GM19239 (cell line): ENCODE measurements around the gene WNT3A.

Experiments
- DNase-seq: peaks from one replicate; pipeline ENCODE4 v3.0.0; 2011; ENCODE audit warnings: low spot score; ENCODE audit not compliant: insufficient read length
- FAIRE-seq: peaks from 2 replicates; lab custom pipeline; 2011; peaks lifted over from hg19 to GRCh38; lab: Jason Lieb, UNC

WNT3A gene

DNA sequence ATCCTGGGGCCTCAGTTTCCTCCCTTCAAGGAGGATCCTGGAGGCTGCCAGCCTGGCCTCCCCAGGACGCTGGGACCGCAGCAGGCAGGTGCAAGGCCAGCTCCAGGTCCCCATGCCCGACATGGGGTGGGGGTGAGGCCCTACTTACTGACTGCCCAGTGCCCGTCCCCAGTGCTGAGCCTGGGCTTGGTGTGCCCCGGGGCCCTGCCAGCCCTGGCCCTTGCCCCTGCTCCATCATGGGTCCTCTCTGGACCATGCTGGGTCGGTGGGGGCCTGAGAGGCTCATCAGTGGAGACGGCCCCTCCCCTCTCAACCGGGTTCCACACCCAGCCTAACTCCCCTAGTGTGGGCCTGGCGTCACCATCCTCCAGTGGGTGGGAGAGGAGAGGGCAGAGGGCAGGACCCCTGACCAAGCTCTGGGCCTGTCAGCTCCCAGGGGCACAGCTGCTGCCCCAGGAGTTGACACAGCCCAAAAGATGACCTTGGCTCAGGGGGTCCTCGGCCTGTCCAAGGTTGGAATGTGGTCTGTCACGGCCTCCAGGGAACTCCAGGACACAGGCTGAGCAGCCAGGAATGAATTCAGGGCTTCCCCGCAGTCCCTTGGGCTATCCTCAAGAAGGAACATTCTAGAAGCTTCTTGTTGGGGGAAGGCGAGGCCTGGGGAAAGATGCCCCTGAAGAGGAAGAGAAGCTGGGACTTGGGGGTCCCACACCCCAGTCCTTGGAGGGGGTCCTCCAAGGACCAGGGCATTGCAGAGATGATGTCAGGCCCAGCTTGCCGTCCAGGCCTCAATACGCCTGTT, 58.1 kb downstream of the WNT3A start:
- FAIRE-seq: no peak

DNA sequence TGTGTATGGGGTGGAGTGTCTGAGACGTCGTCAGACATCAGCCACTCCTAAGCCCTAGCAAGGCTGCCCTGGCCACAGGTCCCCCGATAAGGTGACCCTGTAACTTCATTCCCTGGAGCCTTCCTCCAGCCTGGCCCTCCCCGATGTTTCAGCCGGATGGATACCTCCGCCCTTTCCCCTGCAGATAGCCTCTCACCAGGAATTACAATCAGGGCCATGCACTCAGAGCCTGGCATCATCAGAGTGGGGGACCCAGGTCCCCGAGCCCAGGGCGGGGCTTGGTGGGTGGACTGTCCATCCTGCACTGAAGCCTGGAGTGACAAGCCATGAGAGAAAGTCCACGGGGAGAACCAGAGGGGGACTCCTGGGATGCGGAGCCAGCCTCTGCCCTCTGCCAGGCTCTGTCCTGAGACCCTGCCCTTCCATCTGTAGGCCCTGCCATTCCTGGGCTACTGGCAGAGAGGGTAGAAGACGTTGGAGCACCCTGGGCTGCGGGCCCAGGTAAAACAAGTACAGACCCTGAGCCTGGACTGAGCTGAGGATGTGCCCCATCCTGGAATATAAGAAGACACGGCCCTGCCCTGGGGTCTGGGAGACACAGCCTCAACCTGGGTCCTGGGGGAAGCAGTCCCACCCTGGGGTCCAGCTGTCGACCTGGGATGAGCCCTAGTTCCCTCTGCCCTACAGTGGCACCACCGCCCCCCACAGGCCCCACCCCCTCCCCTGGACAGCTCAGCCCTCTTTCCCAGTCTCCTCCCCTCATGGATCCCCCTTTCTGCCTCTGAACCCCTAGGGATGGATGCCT, 58.9 kb downstream of the WNT3A start:
- no peak for DNase-seq
- no peak for FAIRE-seq

More for the DNA sequence above, 58.1 kb downstream of the WNT3A start:
- DNase-seq: no peak

DNA sequence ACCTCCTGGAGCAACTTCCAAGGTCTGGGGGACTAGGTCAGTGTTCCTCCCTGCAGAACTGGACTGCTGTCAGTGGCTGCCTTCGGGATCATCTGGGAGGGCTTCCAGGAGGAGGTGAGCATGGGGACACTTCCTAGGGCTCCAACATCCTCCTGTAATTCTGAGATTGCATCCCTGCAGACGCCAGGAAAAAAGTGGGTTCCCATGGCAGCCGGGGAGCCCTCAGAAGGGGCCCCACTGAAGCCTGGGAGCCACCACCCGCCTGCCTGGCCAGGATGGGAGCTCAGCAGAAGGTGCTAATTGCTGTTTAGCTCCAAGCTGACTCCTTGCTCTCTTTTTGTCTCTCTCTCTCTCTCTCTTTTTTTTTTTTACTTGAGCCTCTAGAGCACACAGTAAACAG, 59.6 kb downstream of the WNT3A start:
- no peak for FAIRE-seq
- no peak for DNase-seq

DNA sequence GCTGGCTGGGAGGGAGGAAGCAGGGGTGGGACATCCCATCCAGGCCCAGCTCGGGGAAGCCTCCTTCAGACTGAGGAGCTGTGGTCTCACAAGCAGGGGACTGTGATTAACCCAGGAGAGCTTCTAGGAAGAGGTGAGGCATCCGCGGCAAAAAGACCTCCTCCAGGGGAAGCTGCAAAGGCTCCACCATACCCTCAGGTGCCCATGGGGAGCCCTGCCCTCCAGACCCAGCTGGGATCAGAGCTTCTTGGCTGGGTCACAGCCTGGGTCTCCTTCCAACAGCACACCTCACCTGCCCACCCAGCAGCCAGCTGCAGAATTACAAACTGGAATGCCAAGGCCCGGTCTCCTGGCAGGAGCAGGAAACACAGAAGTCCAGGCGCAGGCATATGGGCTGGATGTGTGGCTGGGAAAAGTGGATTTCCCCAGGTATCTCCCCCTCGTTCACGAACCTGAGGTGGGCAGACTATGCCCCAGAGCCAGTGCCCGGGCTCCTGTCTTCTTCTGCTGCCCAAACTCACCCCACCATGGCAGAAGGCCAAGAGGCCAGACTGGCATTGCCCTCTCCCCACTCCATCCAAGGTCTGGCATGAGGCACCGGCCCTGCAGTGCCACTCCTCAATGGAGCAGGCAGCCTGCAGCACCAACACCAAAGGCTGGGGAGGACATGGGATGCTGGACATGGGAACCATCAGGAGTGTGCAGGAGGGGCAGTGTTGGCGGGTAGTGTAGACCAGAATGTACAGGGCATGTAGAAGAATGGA, 60.3 kb downstream of the WNT3A start:
- DNase-seq (no peak), FAIRE-seq (no peak)

DNA sequence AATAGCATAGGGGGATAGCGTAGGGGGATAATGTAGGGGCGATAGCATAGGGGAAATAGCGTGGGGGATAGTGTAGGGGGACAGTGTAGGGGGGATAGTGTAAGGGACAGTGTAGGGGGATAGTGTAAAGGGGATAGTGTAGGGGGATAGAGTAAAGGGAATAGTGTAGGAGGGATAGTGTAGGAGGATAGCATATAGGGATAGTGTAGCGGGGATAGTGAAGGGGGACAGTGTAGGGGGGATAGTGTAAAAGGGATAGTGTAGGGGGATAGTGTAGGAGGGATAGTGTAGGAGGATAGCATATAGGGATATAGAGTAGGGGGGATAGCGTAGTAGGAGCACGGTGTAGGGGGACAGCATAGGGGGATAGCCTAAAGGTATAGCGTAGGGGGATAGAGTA, 61.6 kb downstream of the WNT3A start:
- FAIRE-seq: no peak
- no peak for DNase-seq

DNA sequence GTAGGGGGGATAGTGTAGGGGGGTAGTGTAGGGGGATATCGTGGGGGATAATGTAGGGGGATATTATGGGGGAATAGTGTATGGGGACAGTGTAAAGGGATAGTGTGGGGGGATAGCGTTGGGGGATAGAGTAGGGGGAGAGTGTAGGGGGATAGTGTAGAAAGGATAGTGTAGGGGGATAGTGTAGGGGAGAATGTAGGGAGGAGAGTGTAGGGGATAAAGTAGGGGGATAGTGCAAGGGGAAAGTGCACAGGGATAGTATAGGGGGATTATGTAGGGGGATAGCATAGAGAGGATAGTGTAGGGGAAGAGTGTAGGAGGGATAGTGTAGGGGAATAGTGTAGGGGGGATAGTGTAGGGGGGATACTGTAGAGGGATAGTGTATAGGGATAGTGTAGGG, 63.4 kb downstream of the WNT3A start:
- no peak for FAIRE-seq
- DNase-seq: no peak

DNA sequence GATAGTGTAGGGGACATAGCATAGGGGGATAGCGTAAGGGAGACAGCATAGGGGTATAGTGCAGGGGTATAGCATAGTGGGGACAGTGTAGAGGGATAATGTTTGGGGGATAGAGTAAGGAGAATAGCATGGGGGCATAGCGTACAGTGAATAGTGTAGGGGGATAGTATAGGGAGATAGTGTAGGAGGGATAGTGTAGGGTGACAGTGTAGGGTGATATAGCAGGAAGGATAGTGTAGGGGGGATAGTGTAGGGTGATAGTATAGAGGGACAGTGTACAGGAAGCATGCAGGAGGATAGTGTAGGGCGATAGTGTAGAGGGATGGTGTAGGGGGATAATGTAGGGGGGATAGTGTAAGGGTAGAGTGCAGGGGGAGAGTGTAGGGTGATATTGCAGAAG, 64.1 kb downstream of the WNT3A start:
- DNase-seq (no peak), FAIRE-seq (no peak)

DNA sequence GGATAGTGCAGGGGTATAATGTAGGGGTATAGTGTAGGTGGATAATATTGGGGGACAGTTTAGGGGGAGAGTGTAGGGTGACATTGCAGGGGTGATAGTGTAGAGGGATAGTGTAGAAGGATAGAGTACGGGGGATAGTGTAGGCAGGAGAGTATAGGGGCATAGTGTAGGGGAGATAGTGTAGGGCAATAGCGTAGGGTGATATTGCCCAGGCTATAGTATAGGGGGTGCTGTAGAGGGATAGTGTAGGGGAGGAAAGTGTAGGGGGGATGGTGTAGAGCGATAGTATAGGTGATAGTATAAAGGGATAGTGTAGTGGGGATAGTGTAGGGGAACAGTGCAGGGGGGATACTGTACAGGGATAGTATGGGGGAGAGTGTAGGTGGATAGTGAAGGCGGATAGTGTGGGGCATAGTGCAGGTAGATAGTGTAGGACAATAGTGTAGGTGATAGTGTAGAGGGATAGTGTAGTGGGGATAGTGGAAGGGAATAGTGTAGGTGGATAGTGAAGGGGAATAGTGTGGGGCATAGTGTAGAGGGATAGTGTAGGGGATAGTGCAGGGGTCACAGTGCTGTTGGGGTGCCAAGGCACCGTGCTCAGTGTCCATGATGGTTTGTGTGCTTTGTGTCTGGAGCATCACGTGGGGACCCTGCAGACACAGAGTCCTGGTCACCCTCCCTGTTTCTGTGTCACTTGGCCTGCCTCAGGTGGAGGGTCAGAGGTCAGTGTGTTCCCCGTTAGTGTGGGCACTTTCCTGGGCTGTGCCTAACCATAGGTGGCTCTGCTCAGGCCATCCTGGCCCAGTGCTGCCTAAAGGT, 65.2 kb downstream of the WNT3A start:
- FAIRE-seq: no peak

DNA sequence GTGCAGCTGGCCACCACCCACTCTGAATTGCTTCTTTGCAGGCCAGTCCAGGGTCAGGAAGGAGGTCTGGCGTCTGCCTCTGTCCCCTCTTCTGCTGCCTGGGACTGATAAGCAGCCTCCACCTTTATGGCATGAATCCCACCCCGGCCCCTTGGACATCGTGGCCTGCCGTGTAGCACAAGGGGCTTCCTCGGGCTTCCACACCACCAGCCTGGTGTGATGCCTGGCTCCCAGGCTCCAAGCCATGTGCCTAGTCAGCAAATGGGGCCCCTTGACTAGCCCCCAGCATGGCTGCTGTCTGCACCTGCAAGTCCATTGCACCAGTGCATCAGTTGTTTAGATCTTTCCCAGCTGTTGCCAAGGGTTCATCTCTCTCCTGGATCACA, 65.9 kb downstream of the WNT3A start:
- FAIRE-seq: no peak
- DNase-seq: no peak

More for the DNA sequence above, 65.2 kb downstream of the WNT3A start:
- DNase-seq: no peak

DNA sequence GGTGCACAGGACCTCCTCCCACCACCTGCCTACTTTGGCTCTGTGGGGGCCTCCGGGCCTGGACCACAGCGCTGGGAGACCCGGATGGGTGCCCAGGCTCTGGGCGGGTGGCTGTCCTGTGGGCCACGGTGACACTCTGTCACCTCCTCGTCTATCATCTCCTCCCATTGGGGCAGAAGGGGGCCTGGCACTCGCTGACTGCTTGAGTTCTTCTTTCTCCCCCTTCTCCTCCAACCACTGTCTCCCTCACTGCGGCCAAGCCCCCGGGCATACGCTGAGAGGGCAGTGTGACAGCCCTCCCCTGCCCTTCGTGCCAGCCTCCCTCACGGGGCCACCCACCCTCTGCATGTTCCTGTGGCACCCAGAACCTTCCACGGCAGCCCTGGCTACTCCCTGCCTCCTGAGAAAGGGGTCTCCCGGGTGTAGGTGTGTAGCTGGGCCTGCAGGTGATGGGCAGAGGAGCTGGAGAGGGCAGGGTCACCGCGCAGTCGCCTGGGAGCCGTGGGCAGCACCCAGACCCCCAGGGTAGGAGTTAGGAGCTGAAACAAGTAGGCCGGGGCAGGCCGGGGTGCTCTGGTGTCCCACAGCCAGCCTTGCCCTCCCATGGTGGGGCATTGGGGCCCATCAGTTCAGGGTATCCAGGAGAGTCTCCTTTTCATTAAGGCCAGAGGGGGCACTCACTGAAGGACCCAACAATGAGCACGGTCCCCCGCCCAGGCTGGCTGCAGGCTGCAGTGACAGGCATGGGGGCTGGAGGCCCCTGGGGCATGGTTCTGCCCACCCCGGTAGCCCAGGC, 66.5 kb downstream of the WNT3A start:
- DNase-seq (no peak), FAIRE-seq (no peak)

DNA sequence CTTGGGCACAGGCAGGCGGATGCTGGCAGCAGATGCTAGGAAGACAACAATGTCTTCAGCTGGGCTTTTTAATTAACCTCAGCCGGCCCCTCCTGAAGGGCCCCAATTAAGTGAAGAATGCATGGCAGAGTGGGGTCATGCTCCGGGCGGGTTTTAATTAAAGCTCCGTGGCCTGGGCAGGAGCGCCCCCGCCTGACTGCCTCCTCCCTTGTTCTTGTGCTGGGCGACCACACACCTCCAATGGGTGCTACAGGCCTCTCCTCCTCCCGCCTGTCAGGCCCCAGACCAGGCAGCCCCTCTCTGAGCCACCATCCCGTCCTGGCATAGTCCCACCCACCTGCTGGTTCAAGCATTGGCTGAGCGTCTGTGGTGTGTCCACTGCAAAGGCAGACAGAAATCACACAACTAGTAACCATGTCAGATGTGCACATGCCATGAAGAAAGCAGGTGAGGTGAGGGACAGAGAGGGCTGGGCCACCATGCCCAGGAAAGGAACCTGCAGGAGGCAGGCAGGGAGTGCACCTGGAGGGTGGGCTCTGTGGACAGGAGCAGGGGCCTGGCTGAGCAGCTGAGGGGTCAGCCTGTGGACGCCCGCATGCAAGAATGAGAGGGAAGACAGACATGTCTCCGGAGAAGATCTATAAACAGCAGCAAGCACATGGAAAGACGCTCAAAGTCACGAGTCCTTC, 67.2 kb downstream of the WNT3A start:
- no peak for DNase-seq
- FAIRE-seq: no peak

DNA sequence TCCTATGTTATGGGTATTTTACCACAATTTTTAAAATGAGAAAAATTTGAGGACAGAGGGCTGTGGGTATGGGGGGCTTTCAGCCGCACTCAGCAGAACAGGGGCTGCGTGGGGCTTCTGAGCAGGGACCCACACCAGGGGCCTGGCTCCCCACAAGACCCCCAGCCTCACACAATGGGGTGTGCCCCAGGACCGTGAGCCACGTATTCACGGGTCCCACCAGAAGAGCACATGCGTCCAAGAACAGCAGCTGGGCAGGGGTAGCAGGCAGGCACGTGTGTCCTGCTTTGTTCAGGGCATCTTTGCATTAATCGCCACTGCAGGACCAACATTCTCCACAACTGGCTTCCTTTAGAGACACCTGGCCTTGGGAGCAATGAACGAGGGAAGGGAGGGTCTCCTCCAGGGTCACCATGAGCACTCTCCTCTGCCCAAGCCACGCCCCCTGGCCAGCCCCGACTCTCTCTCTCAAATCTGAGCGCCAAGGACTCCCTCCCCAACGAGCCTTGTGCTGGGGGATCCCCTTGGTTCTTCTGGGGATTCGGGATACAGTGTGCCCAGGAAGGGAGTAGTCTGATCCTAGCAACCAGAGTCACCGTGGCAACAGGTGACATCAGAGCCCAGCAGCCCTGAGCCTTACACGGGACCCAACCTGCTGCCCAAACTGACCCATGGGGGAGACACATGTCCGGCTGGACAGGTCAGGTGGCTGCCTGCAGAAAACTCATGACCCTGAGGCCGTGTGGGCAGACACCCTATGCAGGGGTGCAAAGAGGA, 68.3 kb downstream of the WNT3A start:
- FAIRE-seq (no peak), DNase-seq (no peak)

DNA sequence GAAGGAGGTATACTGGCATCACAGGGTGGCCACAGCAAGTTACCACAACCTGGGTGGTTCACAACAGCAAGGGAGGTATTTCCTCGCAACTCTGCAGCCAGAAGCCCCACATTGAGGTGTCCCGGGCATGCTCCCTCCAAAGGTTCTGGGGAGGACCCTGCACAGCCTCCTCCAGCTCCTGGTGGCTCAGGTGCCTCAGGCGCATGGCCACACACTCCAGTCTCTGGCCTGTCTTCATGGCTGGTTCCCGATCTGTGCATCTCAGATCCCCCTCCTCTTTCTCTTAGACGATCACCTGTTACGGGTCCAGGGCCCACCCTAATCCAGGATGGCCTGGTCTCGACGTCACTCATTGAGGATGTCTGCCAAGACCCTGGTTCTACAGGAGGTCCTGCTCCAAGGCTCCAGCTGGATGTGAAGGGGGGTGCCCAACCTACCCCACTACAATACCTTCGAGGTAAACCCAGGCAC, 69.0 kb downstream of the WNT3A start:
- DNase-seq: no peak
- no peak for FAIRE-seq

DNA sequence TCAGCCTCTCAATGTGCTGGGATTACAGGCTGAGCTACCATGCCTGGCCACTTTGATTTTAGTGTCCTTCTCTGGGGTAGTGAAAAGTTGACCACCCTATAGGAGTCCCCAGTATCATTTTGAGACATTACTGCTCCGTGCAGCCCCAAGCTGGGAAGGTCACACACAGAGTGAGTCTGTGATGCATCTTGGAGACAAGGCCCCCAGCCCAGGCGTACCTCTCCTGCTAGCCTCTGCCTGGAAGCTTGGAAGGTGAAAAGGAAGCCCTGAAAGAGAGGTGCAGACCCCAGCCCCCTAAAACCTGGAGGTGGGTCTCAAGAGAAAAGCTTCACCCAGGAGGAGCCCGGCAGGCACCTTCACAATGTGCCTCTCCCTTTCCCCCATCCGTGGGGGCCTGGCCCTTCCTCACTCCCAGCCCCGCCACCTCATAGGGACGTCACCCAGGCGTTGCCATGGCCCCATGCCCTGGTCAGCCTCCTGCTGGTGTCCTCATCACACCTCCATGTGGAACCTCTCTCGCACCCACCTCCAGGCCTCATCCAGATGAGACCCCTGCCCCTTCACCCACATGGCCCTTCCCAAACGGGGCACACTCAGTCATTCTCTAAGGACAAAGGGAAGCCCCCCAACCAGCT, 70.1 kb downstream of the WNT3A start:
- FAIRE-seq (no peak), DNase-seq (no peak)

DNA sequence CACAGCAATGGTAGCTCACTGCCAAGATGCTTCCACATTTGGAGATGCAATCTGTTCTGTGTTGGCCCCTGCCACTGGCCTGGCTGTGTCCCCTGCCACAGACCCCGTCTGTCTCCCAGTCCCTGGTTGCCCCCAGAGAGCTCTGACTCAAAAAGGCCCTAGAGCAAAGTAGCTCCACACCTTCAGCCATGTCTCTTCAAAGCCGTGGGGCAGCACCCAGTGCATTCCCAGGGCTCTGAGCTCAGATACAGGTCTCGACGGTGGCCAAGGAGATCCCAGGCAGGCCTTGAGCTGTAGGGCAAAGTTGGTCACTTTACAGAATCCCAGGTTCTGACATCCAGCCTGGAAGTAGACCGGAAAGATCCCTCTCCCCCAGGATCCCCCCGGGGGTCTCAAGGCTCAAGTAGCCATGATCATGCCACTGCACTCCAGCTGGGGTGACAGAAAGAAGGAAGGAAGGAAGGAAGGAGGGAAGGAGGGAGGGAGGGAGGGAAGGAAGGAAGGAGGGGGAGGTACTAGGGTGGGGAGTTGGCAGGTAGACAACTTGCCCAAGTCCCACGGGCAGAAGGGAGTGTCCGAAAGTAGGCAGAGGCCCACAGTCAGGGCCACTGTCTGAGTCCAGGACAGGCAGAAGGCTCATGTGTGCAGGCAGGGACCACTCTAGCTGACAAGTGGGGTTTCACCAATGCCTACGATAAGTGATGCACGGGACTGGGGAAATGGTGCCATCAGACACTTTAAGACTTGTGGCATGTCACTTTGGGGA, 71.0 kb downstream of the WNT3A start:
- FAIRE-seq (no peak), DNase-seq (no peak)

DNA sequence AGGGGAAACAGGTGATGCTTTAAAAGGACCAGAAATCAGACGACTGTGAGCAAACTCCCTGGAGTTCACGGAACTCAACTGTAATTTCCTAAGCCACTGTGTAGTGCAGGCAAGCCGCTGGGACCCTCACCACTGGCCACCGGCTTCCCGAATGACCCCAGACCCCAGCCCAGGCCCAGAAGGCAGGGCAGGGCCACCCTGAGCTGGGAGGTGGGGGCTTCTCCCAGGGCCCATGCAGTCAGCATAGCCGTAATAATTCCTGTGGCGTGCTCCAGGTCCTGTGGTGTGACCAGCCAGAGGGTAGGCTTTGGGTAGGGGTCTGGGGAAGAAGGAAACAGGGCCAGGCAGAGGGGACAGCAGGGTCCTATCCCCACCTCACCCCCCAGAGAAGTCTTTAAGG, 72.2 kb downstream of the WNT3A start:
- FAIRE-seq (no peak), DNase-seq (no peak)
